ENCODE results near the gene GGCT.

DNA sequence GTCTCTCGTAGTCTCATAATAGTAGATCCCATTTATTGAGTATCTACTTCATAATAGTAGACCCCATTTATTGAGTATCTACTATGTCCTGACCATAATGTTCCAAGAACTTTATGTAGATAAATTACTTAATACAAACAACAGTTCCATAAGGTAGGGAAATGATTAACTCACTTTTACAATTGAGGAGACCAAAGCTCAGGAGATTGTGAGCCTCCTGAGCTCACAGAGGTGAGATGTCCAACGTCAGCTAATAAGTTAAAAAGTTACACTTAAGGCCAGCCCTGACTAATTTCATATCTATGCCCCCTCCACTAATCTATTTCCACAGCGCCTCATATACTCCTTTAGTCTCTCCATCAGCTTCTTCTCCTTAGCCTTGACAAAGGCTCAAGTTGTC, 17.5 kb upstream of the GGCT start:
- TF ChIP-seq, protein P1, sequence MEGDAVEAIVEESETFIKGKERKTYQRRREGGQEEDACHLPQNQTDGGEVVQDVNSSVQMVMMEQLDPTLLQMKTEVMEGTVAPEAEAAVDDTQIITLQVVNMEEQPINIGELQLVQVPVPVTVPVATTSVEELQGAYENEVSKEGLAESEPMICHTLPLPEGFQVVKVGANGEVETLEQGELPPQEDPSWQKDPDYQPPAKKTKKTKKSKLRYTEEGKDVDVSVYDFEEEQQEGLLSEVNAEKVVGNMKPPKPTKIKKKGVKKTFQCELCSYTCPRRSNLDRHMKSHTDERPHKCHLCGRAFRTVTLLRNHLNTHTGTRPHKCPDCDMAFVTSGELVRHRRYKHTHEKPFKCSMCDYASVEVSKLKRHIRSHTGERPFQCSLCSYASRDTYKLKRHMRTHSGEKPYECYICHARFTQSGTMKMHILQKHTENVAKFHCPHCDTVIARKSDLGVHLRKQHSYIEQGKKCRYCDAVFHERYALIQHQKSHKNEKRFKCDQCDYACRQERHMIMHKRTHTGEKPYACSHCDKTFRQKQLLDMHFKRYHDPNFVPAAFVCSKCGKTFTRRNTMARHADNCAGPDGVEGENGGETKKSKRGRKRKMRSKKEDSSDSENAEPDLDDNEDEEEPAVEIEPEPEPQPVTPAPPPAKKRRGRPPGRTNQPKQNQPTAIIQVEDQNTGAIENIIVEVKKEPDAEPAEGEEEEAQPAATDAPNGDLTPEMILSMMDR (IDR thresholded peaks at IDR 0.05; ENCODE audit: insufficient read depth, low read length), result no peak
- TF ChIP-seq, protein P2, sequence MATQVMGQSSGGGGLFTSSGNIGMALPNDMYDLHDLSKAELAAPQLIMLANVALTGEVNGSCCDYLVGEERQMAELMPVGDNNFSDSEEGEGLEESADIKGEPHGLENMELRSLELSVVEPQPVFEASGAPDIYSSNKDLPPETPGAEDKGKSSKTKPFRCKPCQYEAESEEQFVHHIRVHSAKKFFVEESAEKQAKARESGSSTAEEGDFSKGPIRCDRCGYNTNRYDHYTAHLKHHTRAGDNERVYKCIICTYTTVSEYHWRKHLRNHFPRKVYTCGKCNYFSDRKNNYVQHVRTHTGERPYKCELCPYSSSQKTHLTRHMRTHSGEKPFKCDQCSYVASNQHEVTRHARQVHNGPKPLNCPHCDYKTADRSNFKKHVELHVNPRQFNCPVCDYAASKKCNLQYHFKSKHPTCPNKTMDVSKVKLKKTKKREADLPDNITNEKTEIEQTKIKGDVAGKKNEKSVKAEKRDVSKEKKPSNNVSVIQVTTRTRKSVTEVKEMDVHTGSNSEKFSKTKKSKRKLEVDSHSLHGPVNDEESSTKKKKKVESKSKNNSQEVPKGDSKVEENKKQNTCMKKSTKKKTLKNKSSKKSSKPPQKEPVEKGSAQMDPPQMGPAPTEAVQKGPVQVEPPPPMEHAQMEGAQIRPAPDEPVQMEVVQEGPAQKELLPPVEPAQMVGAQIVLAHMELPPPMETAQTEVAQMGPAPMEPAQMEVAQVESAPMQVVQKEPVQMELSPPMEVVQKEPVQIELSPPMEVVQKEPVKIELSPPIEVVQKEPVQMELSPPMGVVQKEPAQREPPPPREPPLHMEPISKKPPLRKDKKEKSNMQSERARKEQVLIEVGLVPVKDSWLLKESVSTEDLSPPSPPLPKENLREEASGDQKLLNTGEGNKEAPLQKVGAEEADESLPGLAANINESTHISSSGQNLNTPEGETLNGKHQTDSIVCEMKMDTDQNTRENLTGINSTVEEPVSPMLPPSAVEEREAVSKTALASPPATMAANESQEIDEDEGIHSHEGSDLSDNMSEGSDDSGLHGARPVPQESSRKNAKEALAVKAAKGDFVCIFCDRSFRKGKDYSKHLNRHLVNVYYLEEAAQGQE (IDR thresholded peaks at IDR 0.05; ENCODE audit: insufficient replicate concordance, low read depth), result no peak
- no peak for TF ChIP-seq GABPA (IDR thresholded peaks at IDR 0.05; ENCODE audit: low read depth)

Measured in HL-60 (cell line).